GM19452 (cell line): ENCODE results near the gene C1RL.

ENCODE experiments used
- ATAC-seq: cut with Tn5 transposase; IDR thresholded peaks from one replicate; pipeline ENCODE4 v1.9.1; 2021; ENCODE audit not compliant: unreplicated experiment

Gene C1RL

DNA sequence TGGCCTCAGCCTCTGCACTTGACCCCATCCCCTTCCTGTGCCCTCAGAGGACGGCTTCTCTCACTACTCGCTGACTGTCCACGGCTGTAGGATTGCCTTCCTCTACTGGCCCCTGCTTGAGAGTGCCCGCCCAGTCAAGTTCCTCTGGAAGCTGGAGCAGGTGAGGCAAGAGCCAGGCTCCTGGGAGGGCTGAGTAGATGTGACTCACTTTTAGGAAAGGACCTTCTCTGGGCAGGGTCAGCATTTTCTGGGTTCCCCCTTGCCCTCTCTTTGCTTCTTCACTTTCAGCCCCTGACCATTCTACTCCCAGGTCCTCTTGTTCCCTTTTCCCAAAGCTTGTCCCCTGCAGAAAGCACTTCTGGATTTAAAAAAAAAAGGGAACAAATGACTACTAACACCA lies 28.9 kb upstream of the C1RL start:
- no peak for ATAC-seq

DNA sequence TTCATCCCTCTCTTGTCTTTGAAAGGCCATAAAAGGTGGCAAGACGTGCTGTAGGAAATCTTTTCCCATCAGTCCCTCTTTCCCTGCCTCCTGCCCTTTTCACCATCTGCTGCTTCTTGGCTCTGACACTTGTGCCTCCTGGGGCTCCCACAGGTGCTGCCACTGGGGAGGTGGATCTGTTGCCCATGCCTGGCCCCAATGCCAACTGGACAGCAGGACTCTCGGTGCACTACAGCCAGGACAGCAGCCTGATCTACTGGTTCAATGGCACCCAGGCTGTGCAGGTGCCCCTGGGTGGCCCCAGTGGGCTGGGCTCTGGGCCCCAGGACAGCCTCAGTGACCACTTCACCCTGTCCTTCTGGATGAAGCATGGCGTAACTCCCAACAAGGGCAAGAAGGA lies 27.7 kb upstream of the C1RL start:
- ATAC-seq, result no peak

DNA sequence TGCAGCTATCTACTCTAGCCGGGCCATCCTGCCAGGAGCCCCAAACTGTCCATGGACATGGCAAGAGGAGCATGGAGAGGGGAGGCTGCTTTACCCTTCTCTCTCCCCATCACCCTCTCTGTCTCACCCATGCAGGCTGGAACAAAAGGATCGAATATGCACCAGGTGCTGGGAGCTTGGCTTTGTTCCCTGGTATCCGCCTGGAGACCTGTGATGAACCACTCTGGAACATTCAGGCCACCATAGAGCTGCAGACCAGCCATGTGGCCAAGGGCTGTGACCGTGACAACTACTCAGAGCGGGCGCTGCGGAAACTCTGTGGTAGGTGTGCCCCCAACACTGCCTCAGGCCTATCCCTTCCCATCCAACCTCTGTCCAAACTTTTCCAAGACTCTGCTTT lies 27.1 kb upstream of the C1RL start:
- no peak for ATAC-seq

DNA sequence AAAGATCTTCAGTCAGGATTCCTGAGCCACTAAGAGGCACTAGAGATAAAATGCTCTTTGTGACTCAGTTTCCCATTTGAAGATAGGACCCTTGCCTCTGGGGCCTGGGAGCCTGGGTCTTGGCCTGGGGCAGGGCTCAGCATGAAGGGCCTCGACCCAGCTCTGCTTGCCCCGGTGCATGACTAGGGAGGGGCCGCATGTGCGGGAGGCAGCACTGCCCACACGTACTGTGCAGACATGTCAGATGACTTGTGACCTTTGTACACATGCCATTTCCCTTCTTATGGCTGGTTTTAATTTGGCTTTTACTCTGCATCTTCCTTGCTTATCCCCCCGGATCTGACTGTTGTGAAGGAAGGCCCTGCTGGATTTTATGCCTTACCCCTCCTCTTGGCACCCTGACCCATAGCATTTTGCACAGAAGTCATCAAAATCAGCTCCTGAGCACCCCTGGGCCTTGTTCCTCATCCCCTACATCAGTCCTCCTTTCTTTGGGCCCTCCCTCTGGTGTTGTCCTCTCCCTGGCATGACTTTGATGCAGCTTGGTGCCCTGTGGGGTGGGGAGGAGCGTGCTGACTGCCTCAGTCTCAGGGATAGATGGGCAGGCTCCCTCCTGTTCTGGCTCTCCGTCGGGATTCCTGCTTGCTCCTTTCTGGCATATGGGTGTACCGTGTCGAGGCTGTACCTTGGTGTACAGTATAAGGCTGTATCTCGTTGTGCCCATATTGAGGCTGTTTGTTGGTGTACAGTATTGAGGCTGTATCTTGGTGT lies 25.6 kb upstream of the C1RL start:
- no peak for ATAC-seq

DNA sequence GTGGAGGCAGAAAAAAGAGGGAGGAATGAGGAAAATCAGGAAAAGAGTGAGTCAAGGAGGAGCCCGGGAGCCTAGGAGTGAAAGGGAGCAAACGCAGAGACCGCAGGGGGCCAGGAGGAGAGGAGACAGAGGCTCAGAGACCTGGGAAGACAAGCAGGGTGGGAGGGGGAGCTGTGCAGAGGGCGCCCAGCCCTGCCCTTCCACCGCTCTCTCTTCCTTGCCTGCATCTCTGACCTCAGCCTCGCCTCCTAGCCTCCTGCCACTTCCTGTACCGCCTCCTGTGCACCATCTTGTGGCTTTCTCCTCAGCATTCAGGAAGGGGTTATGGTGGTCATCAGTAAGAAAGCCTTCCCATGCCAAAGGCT lies 22.5 kb upstream of the C1RL start:
- no peak for ATAC-seq

DNA sequence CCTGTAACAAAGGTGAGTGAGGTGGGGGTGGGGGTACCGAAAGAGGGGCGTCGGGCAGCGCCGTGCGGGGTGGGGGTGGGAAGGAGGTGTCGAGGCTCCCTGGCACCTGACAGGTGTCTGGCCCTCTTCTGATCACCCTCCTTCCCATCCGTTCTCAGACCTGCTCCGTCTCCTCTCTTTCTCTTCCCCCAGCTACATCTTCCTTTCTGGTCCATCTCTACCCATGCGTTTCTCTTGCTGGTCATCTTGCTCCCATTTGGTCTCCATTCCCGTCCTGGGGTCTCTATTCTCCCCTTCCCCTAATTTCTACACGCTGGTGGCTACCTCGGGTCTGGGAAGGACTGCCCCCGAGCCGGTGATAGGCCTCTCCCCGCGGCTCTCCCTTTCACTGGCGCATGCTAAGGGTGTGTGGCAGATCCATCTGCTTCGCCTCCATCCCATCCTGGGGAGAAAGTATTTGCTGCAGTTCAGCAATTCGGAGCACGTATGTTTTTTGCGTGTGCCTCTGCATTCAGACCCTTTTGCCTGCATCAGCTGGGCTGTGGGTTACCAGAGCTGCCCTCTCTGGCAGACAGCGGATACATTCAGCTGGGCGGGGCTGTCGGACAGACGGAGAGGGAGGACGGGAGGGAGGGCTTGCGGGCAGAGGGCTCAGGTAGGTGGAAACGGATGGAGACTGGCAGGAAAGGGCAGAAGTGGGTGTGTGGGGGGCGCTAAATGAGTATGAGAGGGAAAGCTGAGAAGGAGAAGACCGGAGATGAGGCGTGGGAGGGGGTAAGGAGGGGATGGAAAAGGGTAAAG lies 21.9 kb upstream of the C1RL start:
- ATAC-seq, result no peak

DNA sequence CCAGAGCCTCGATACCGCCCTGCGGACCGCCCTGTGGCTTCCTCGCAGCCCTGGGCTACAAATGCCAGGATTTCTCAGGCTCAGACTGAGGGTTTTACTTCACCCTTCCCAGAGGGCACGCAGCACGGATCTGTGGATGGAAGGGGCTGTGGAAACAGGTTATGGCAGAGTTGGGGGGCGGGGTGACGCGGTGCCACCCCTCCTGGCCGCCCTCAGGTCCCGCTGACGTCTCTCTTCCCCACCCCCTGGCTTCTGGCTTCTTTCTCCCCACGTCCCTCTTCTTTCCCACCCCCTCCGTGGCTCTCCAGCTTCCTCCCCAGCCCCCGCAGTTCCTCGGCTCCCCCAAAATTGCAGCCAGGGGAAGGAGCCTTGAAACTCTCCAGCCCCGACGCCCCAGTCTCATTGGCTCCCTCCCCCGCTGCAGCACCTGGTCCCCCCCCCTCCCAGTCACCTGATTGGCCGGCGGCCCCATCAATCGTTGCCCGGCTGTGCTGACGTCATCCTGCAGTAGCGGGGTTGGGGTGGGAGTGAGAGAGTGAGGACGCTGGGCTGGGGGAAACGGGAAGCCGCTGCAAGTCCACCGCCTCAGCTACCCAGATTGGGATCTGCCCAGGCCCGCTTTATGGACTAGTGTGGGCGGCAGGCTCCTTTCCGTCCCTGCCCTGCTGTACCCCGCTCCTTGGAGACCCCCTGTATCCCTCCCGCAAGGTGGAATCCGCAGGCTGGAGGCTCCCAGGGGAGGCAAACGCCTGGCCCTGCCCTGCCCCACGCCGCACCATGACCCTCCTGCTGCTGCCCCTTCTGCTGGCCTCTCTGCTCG lies 21.1 kb upstream of the C1RL start, which contains the start of gene CLSTN3:
CLSTN3 (plus strand) TSS at position 500 of the 820 bp plus-strand sequence; CDS start at position 778, 278 bp downstream.
- ATAC-seq, result peak; percentile 65

DNA sequence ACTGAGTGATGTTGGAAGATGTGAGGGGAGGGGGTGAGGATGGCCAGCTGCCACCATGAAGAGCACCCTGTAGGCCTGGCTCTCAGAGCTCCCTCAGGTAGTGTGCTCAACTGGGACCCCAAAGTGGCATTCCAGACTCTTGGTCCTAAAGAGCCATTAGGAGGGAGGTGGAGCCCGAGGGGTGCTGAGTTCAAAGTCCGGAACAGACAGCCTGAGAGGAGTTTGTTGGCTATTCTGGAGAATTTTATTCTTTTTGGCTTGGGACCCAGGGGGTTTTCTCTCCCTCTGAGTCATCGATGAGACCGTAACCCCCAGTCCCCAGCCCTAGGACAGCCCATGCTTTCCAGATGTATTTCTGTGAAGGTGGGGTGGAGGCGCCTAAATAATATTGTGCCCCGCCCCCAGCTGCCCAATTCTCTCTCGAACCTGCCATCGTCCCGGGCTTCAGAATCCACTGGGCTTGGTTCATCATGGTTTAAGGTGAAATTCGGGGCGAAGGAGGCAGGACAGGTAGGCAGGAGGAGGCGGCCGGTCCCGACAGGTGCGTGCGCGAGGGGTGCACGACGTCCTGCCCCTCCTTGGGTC lies 20.4 kb upstream of the C1RL start:
- no peak for ATAC-seq

DNA sequence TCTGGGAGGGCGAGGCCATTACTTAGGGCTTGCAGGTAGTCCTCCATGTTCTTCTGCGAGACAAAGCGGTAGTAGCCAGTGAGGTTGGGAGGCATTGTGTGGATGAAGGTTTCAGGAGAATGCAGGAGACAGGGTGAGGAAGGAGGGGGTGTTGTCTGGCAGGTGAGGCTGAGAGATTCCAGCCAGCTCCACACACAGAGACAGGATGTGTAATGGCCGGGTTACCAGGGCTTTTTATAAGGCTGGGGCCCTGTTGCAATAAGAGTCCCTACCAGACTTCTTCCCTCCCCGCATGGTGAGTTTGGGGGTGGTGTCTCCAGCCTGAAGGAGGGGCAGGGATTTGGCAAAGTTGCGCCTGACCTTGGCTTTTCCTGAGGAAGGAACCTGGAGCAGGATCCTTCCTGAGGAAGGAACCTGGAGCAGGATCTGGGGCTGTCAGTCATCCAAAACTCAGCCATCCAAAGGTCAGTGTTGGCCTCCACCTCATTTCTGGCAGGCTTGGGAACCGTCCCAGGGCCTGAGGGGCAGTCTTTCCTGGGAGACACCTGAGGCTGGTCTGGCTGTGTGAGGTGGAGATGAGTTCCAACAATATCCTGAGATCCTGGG lies 19.8 kb upstream of the C1RL start, which contains the start of gene RBP5:
RBP5 (minus strand) TSS at position 209 of the 606 bp plus-strand sequence; CDS start at position 95, 114 bp downstream.
- ATAC-seq, result no peak

DNA sequence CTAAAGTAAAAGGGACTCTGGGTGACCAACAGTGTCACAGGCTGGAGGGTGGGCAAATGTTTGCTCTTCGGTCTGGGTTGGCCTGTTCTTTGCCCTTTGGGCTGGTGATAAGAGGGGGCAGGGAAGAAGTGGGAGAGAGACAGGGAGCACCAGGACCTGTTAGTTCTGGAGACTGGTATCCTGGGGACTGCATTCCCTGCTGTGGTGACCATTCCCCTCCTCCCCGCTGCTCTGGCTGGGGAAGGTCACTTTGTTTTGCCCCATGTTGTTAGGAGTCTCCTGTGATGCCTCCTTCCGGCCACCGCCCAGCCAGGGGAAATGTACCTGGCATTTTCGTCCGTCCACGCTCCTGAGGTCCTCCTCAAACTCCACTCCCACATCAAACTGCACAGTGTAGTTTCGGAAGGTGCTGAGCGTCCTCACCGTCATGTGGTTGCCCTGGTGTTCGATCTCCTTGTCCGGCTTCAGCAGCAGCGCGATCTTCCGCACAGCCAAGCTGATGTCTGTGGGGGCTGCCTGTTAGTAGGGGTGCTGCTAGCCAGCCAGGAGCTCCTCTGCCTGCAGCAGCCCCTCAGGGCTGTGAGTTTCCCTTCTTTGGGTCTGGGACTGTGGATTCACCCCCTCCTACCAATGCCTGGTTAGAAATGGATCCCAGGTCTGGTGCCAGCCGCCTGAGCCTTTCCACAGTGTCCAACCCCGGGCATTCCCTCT lies 19.1 kb upstream of the C1RL start:
- ATAC-seq, result no peak

DNA sequence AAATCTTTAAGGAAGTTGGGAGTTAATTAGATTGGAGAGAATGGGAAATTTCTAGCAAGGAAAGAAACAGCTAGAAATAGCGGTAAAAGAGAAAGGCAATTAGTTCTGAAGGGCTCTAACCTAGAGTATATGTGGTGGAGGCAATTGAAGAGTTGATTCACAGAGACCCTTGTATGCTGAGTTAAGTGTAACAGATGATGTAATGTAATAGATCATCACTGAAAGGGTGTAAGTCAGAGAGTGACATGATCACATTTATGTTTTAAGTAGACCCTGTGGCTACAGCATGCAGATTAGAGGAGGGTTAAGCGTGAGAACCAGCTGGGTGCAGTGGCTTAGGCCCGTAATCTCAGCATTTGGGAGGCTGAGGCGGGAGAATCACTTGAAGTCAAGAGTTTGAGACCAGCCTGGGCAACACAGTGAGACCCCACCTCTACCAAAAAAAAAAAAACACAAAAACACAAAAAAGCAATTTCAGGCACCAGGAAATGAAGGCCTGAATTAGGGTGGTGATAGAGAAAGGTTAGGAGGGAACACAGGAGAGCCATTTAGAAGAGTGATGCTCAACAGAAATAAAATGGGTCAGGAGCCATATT lies 16.7 kb upstream of the C1RL start:
- ATAC-seq, result no peak

DNA sequence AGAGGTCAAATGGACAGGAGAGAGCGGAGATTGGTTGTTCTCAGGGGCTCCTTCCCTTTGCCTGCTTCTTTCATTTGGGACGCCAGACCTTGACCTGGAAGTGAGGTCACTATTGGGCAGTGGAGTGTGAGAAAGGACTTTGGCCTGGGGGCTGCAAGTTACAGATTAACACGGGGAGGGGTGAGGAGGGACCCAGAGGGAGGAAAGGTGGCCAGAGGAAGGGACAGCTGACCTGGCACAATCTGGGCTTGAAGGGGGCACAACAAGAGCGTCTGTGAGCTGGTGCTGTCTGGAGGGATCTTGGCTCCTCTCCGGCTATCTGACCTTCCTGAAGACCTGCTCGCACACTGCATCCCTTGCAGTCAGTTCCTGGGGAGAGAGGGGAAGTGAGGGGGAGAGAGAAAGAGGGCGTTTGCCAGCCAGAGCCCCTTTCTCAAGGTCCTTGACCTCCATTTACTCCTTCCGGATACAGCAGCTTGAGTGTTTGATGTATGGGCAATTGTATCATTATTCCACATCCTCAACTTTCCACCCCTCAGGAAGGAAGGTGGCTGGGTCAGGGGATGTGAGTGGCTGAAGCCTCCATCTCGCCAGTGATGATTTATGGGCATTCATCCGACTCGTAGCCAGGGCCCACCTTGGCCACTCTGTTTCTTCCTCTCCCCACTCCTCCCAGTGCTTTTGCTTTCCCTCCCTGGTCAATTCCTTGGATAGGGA lies 14.9 kb upstream of the C1RL start:
- ATAC-seq, result no peak

DNA sequence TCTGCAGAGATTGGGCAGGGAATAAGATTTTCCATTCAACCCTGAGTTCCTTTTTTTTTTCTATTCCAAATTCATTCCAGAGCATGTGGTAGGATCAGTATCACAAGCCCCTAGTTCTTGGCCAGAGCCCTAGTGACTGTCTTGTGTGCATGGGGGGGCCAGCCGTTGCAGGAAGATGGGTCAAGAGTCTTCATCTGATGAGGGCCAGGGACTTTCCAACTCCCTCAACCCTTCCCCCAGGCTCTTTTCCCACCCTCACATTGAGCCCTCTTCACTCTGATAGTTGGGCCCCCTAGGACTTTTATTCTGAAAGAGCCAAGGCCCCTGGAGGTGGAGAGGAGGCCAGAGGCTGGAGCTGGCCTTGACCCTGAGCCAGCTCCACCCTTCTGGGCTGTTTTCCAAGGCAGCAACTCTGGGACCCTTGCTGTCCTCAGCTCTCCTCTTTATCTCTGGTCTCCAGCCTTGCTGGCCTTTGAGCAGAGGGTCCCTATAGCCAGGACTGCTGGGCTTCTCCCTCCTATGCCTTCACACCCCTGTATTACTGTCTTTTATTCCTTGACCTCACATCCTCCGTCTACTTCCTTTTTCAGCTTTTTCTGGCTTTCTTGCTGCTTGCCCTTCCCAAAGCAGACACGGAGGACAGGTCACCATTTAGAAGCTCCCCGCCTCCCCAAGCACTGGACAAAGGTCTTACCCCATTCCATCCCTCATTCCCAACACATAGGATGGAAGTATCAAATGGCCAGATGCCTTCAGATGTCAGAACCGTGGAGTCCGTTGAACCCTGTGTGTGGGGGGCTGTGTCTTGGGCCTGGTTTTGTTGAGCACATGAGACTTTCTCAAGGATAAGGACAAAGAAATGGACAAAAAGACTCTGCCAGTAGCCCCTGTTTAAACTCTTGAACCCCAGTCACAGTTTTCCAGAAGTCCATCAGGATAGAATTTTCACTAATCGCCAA lies 14.1 kb upstream of the C1RL start:
- no peak for ATAC-seq

DNA sequence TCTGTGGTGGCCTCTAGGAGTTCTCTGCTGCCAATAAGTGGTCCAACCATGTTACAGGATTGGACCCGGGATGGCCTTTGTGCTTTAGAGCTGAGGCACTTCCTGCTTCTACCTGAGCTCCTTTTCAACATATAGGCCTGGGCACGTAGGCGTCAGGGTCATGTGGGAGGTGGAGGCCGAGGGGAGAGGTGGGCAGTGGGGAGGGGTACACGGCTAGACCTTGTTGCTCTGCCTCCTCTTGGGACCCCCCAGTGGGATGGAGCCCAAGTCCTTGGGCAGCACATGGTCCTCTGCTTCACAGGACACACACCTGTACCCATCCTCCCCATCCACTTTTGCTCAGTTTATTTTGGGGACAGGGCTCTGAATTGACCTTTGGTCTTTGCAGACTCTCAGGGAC lies 12.3 kb upstream of the C1RL start:
- no peak for ATAC-seq

DNA sequence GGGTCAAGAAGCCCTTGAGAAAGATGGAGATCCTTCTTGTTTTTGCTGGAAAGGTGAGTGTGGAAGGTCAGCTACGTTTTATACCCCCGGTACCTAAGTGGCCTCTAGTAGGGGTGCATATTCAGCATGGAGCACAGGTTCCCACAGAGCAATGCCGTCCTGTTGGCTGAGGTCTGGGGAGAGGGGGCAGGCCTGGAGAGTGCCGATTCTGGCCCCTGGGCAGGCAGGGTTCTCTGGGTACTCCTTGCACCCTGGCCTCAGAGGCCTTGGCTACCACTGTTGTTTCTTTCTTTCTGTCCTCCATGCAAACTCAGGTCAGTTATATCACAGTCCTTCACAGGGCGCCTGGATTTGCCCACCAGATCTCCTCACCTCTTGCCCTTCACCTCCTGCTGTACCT lies 11.2 kb upstream of the C1RL start:
- no peak for ATAC-seq

DNA sequence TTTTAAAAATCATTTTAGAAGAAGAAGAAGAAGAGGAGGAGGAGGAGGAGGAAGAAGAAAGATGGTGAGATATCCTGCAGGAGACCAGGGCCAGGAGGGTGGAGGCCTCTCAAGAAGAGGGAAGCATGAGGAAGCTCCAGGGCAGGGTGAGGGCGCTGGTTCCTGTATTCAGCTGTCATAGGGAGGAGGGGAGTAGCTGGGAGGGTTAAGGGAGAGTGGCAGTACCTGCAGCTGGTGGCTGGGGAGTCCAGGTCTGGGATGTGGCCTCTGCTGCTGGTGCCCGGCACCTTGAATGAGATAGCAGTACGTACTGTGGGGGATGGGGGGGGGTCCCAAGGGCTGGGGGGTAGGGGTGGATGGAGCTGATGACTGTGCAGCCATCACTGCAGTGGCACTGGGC lies 9.9 kb upstream of the C1RL start:
- no peak for ATAC-seq

DNA sequence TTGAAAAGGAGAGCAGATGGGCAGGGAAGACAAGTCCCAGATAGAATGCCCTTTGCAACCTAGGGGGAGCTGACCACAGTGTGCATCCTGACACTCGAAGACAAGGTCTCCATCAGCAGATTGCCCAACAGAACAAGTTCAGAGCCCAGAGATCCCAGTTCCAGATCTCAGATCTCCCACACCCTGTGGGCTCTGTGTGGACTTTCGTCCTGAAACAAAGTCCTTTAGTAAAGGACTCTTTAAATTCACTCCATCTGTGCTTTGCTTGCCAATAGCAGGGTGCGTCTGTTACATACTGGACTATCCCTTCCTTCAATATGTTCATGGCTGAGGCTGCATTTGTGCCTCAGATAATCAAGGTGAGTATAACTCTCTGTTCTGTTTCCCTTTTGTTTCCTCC lies 8.7 kb upstream of the C1RL start:
- ATAC-seq, result no peak

DNA sequence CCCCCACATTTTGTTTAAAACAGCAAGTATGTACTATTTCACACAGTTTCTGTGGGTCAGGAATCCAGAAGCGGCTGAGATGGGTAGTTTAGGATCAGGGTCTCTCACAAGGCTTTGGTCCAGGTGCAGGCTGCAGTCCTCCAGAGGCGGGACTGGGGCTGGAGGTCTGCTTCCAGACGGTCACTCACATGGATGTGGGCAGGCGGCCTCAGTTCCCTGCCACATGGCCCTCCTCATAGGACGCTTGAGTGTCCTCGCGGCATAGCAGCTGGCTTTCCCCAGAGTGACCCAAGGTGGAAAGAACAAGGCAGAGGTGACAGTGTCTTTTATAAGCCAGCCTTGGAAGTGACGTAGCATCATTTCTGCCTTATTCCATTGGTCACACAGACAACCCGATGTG lies 7.9 kb upstream of the C1RL start:
- ATAC-seq, result no peak
